Astrocyte of the hippocampus (primary cell): ENCODE measurements around the gene ACVR2A.

Experiments used
- DNase-seq: peaks from one replicate; pipeline ENCODE4 v3.0.0; 2011; ENCODE audit warnings: low read depth, low spot score

Gene ACVR2A

GRCh38 chr2:147844697-147845410 is at the start of gene ACVR2A:
Gene ACVR2A (plus strand): TSS chr2:147845029. CDS start chr2:147845153, 124 bp downstream.
- DNase-seq, result peak; percentile 62

- no peak for DNase-seq
Observed at GRCh38 chr2:147800316-147800715, 44.5 kb upstream of the ACVR2A start.

GRCh38 chr2:147806846-147807245 is 38.0 kb upstream of the ACVR2A start:
- peak; percentile 48 for DNase-seq

GRCh38 chr2:147808520-147808919 is 36.3 kb upstream of the ACVR2A start:
- no peak for DNase-seq

- DNase-seq, result no peak
Observed at GRCh38 chr2:147810883-147811765, 33.7 kb upstream of the ACVR2A start.

GRCh38 chr2:147818741-147819140 is 26.1 kb upstream of the ACVR2A start:
- no peak for DNase-seq

GRCh38 chr2:147824620-147825019 is 20.2 kb upstream of the ACVR2A start:
- no peak for DNase-seq

GRCh38 chr2:147826278-147827087 is 18.3 kb upstream of the ACVR2A start:
- DNase-seq, result no peak

- DNase-seq, result no peak
Observed at GRCh38 chr2:147827088-147827375, 17.8 kb upstream of the ACVR2A start.

- peak; percentile 77 for DNase-seq
Observed at GRCh38 chr2:147829106-147829505, 15.7 kb upstream of the ACVR2A start.

- DNase-seq, result no peak
Observed at GRCh38 chr2:147836099-147836498, 8.7 kb upstream of the ACVR2A start.

- no peak for DNase-seq
Observed at GRCh38 chr2:147843391-147843863, 1.4 kb upstream of the ACVR2A start.

GRCh38 chr2:147843864-147844696 is 749 bp upstream of the ACVR2A start:
- DNase-seq, result peak; percentile 97

GRCh38 chr2:147845411-147845971 is 662 bp downstream of the ACVR2A start:
- DNase-seq, result peak; percentile 59

GRCh38 chr2:147846412-147847081 is 1.7 kb downstream of the ACVR2A start:
- DNase-seq, result peak; percentile 31

- peak; percentile 4 for DNase-seq
Observed at GRCh38 chr2:147847746-147848391, 3.0 kb downstream of the ACVR2A start.

- DNase-seq, result no peak
Observed at GRCh38 chr2:147850838-147851237, 6.0 kb downstream of the ACVR2A start.

- no peak for DNase-seq
Observed at GRCh38 chr2:147851244-147851930, 6.6 kb downstream of the ACVR2A start.

GRCh38 chr2:147854557-147855134 is 9.8 kb downstream of the ACVR2A start:
- DNase-seq, result no peak
